OCI-LY1 (cell line): ENCODE results near the gene TIMP4.

Experiments
- H2AFZ ChIP-seq: fragments of 200-600 bp; sonication (generic), shearing (Covaris generic); 2 replicates; pipeline ENCODE4 v1.6.0; 2014; ENCODE audit warnings: antibody characterized with exemption, mild to moderate bottlenecking, low read length
- H3F3A ChIP-seq: fragments of 200-600 bp; sonication (generic), shearing (Covaris generic); 2 replicates; pipeline ENCODE4 v1.6.0; 2014; ENCODE audit warnings: mild to moderate bottlenecking, antibody characterized with exemption, low read length, moderate library complexity; ENCODE audit not compliant: insufficient read depth
- H3K27ac ChIP-seq: fragments of 200-600 bp; sonication (generic); 2 replicates; pipeline ENCODE4 v1.5.1; 2014; ENCODE audit warnings: low read length, mixed run types, mild to moderate bottlenecking, low read depth; ENCODE audit not compliant: poor library complexity, severe bottlenecking
- H3K27me3 ChIP-seq: fragments of 200-600 bp; sonication (generic); 2 replicates; pipeline ENCODE4 v1.6.0; 2014; ENCODE audit warnings: antibody characterized with exemption, mild to moderate bottlenecking, low read length, moderate library complexity; ENCODE audit not compliant: insufficient read depth
- H3K36me3 ChIP-seq: fragments of 200-600 bp; sonication (generic); 2 replicates; pipeline ENCODE4 v1.6.1; 2014; ENCODE audit warnings: mild to moderate bottlenecking, antibody characterized with exemption, low read length, moderate library complexity, mixed read lengths; ENCODE audit not compliant: insufficient read depth
- H3K4me1 ChIP-seq: fragments of 200-600 bp; sonication (generic); 2 replicates; pipeline ENCODE4 v1.5.1; 2014; ENCODE audit warnings: mild to moderate bottlenecking, low read length, moderate library complexity; ENCODE audit not compliant: insufficient read depth, severe bottlenecking
- H3K4me2 ChIP-seq: fragments of 200-600 bp; sonication (generic), shearing (Covaris generic); 2 replicates; pipeline ENCODE4 v1.6.1; 2014; ENCODE audit warnings: low read length
- H3K4me3 ChIP-seq: fragments of 200-600 bp; sonication (generic); 2 replicates; pipeline ENCODE4 v1.5.1; 2014; ENCODE audit warnings: low read length, low read depth, mild to moderate bottlenecking, mixed read lengths; ENCODE audit not compliant: poor library complexity, severe bottlenecking
- H3K79me2 ChIP-seq: fragments of 200-600 bp; shearing (Covaris generic); 2 replicates; pipeline ENCODE4 v1.6.1; 2016; ENCODE audit warnings: mixed run types, low read length, mixed read lengths; ENCODE audit not compliant: insufficient read depth
- H3K9ac ChIP-seq: fragments of 200-600 bp; sonication (generic), shearing (Covaris generic); 2 replicates; pipeline ENCODE4 v1.6.1; 2014; ENCODE audit warnings: mild to moderate bottlenecking, low read length, mixed read lengths
- H3K9me2 ChIP-seq: fragments of 200-600 bp; sonication (generic), shearing (Covaris generic); 2 replicates; pipeline ENCODE4 v1.6.1; 2014; ENCODE audit warnings: low read depth, mild to moderate bottlenecking, low read length, mixed read lengths
- H3K9me3 ChIP-seq: fragments of 200-600 bp; shearing (Covaris generic); 2 replicates; pipeline ENCODE4 v1.6.1; 2014; ENCODE audit warnings: low read length, mixed read lengths
- H4K20me1 ChIP-seq: fragments of 200-600 bp; sonication (generic), shearing (Covaris generic); 2 replicates; pipeline ENCODE4 v1.6.0; 2016; ENCODE audit warnings: mild to moderate bottlenecking, low read length; ENCODE audit not compliant: insufficient read depth
- CTCF ChIP-seq: fragments of 200-600 bp; sonication (generic), shearing (Covaris generic); IDR thresholded peaks from 2 replicates; pipeline ENCODE4 v1.5.1; 2017; ENCODE audit warnings: mild to moderate bottlenecking, antibody characterized with exemption, low read length, moderate library complexity, mixed read lengths
- EZH2 ChIP-seq: fragments of 200-600 bp; sonication (generic), shearing (Covaris generic); IDR thresholded peaks from 2 replicates; pipeline ENCODE4 v1.8.0; 2017; ENCODE audit warnings: borderline replicate concordance, mixed run types, mild to moderate bottlenecking, antibody characterized with exemption, low read length, moderate library complexity, mixed read lengths

TIMP4 gene

GRCh38 chr3:12175844-12176453 is 17.2 kb upstream of the TIMP4 start:
- Histone ChIP-seq H3K27me3 (0 out of 2 replicates have a peak, but pooled peaks cover 3% of the 10 kb centered on the region), H3K4me2 (no peak overlapping the region), H4K20me1 (no peaks in the 10 kb centered on the region), H2AFZ (no peak overlapping the region), H3K9ac (no peak overlapping the region), H3K36me3 (no peaks in the 10 kb centered on the region), H3K9me3 (peaks cover 5% of the 10 kb centered on the region; the same call in 1 of the 2 replicates), H3K27ac (no peak overlapping the region), H3K9me2 (no peaks in the 10 kb centered on the region), H3K79me2 (no peaks in the 10 kb centered on the region), H3K4me3 (no peak overlapping the region), H3F3A (no peaks in the 10 kb centered on the region), H3K4me1 (no peaks in the 10 kb centered on the region)
- TF ChIP-seq EZH2: no peak
- peak; percentile 72 for TF ChIP-seq CTCF

GRCh38 chr3:12175137-12175593 is 16.5 kb upstream of the TIMP4 start:
- Histone ChIP-seq H4K20me1 (no peaks in the 10 kb centered on the region), H3K79me2 (no peaks in the 10 kb centered on the region), H3K27ac (no peak overlapping the region), H3K36me3 (no peaks in the 10 kb centered on the region), H3K4me1 (no peaks in the 10 kb centered on the region), H3F3A (no peaks in the 10 kb centered on the region), H3K4me2 (no peak overlapping the region), H3K9ac (no peak overlapping the region), H3K27me3 (0 out of 2 replicates have a peak, but pooled peaks cover 3% of the 10 kb centered on the region), H3K4me3 (no peak overlapping the region), H3K9me2 (no peaks in the 10 kb centered on the region), H3K9me3 (peaks cover 5% of the 10 kb centered on the region; the same call in 1 of the 2 replicates), H2AFZ (no peak overlapping the region)
- no peak for TF ChIP-seq EZH2
- TF ChIP-seq CTCF: no peak

- no peaks in the 10 kb centered on the region for H3K4me1 ChIP-seq
- H3K4me2 ChIP-seq: no peak overlapping the region
- H3K9me2 ChIP-seq: no peaks in the 10 kb centered on the region
- H3K9me3 ChIP-seq: peaks cover 5% of the 10 kb centered on the region; the same call in 1 of the 2 replicates
- H3F3A ChIP-seq: no peaks in the 10 kb centered on the region
- H3K36me3 ChIP-seq: no peaks in the 10 kb centered on the region
- H3K79me2 ChIP-seq: no peaks in the 10 kb centered on the region
- H4K20me1 ChIP-seq: no peaks in the 10 kb centered on the region
- TF ChIP-seq CTCF: no peak
- no peak for TF ChIP-seq EZH2
- H3K27me3 ChIP-seq: 0 out of 2 replicates have a peak, but pooled peaks cover 3% of the 10 kb centered on the region
- H3K4me3 ChIP-seq: no peak overlapping the region
- H3K27ac ChIP-seq: no peak overlapping the region
- H3K9ac ChIP-seq: no peak overlapping the region
- H2AFZ ChIP-seq: no peak overlapping the region
These were observed 11.5 kb upstream of the TIMP4 start for GRCh38 chr3:12170207-12170606.
